Endothelial cell of umbilical vein (primary cell): ENCODE data around the gene SEC14L6. TPM values are rescaled to one million over a fixed set of nuclear protein-coding genes. Genes with fewer than 3 reads are reported as not detected.

Experiments used
- BruUV-seq: library from RNA; stranded (reverse); fragments of 400-500 nt; replicated peaks from 2 replicates; lab custom pipeline; 2021; lab: Mats Ljungman, UMichigan
- CTCF ChIA-PET: fragments of 300-600, 350-600 bp; sonication (Branson Sonifier 250); formaldehyde crosslinking; loops from one replicate; lab custom pipeline; 2021; ENCODE audit warnings: antibody characterized with exemption, inconsistent platforms; lab: Charles Lee
- POLR2A ChIA-PET: fragments of 300-600, 350-600 bp; sonication (Branson Sonifier 250); formaldehyde crosslinking; loops from one replicate; lab custom pipeline; 2021; ENCODE audit warnings: antibody characterized with exemption, inconsistent platforms; lab: Charles Lee
- DNase-seq: peaks from one replicate; pipeline ENCODE4 v3.0.0-alpha.2; 2011; ENCODE audit warnings: low read depth, low spot score
- FAIRE-seq: peaks from 2 replicates; lab custom pipeline; 2011; peaks lifted over from hg19 to GRCh38; lab: Jason Lieb, UNC
- H2AFZ ChIP-seq: 2 replicates; pipeline ENCODE4 v1.6.0; 2012; ENCODE audit warnings: low read depth, low read length, control low read depth, inconsistent platforms
- H3K27ac ChIP-seq: 2 replicates; pipeline ENCODE4 v1.5.1; 2011; ENCODE audit warnings: low read depth, mild to moderate bottlenecking, control low read depth, low read length, moderate library complexity; ENCODE audit not compliant: insufficient read depth
- H3K27me3 ChIP-seq, 2 experiments: 2 replicates each; pipeline versions ENCODE4 v1.6.0 to v1.6.1; 2011; ENCODE audit warnings: low read length in 2 of 2, mixed read lengths in 1 of 2; ENCODE audit not compliant: control insufficient read depth in 2 of 2, insufficient read depth in 2 of 2
- H3K36me3 ChIP-seq, 2 experiments: 2 replicates in 1 of 2; 3 replicates in 1 of 2; pipeline ENCODE4 v1.5.1; 2011; ENCODE audit warnings: low read length in 2 of 2, mild to moderate bottlenecking in 1 of 2, moderate library complexity in 1 of 2; ENCODE audit not compliant: control insufficient read depth in 2 of 2, insufficient read depth in 2 of 2; ENCODE audit errors: extremely low read depth in 1 of 2
- H3K4me1 ChIP-seq: 3 replicates; pipeline ENCODE4 v1.5.1; 2011; ENCODE audit warnings: mild to moderate bottlenecking, low read length; ENCODE audit not compliant: control insufficient read depth, insufficient read depth; ENCODE audit errors: extremely low read depth
- H3K4me2 ChIP-seq: 2 replicates; pipeline ENCODE4 v1.6.1; 2011; ENCODE audit warnings: low read length, control low read depth, mixed read lengths; ENCODE audit not compliant: insufficient read depth
- H3K4me3 ChIP-seq, 3 experiments: fragments of 200-600 bp in 1 of 3; sonication (generic), shearing (Covaris generic) in 1 of 3; replicated peaks in 1 of 3; 2 replicates each; pipeline ENCODE4 v1.5.1; 2011 to 2016; ENCODE audit warnings: control low read depth in 3 of 3, low read length in 3 of 3, mild to moderate bottlenecking in 2 of 3, inconsistent platforms in 1 of 3, low read depth in 1 of 3, moderate library complexity in 1 of 3; ENCODE audit not compliant: insufficient read depth in 1 of 3
- H3K79me2 ChIP-seq: 2 replicates; pipeline ENCODE4 v1.6.0; 2012; ENCODE audit warnings: low read length, inconsistent platforms; ENCODE audit not compliant: control insufficient read depth, insufficient read depth
- H3K9ac ChIP-seq: replicated peaks from 2 replicates; pipeline ENCODE3; 2011; ENCODE audit warnings: low read length, control low read depth; ENCODE audit not compliant: insufficient read depth; ENCODE audit errors: extremely low read depth
- H3K9me1 ChIP-seq: replicated peaks from 3 replicates; pipeline ENCODE4 v1.6.0; 2011; ENCODE audit warnings: mild to moderate bottlenecking, low read length; ENCODE audit not compliant: control insufficient read depth, insufficient read depth; ENCODE audit errors: extremely low read depth
- H3K9me3 ChIP-seq: replicated peaks from 2 replicates; pipeline ENCODE4 v1.5.1; 2012; ENCODE audit warnings: low read length, inconsistent platforms; ENCODE audit not compliant: control insufficient read depth, insufficient read depth
- H4K20me1 ChIP-seq: replicated peaks from 2 replicates; pipeline ENCODE3; 2011; ENCODE audit warnings: mild to moderate bottlenecking, low read length; ENCODE audit not compliant: control insufficient read depth, insufficient read depth; ENCODE audit errors: extremely low read depth
- EZH2 ChIP-seq: IDR thresholded peaks from 2 replicates; pipeline ENCODE4 v1.6.1; 2012; ENCODE audit warnings: borderline replicate concordance, low read depth, mild to moderate bottlenecking, moderate library complexity, low read length, inconsistent platforms; ENCODE audit not compliant: severe bottlenecking
- FOS ChIP-seq: IDR thresholded peaks from 2 replicates; pipeline ENCODE4 v1.6.1; 2011; ENCODE audit warnings: mild to moderate bottlenecking, low read length, moderate library complexity, borderline replicate concordance; ENCODE audit not compliant: insufficient read depth
- GATA2 ChIP-seq: IDR thresholded peaks from 2 replicates; pipeline ENCODE4 v1.7.0; 2011; ENCODE audit warnings: low read depth, mild to moderate bottlenecking, moderate library complexity, mixed read lengths, low read length; ENCODE audit not compliant: insufficient read length, insufficient read depth
- JUN ChIP-seq: IDR thresholded peaks from 2 replicates; pipeline ENCODE4 v1.6.1; 2011; ENCODE audit warnings: borderline replicate concordance, low read depth; ENCODE audit not compliant: insufficient read length, insufficient read depth
- MYC ChIP-seq: IDR thresholded peaks from one replicate; pipeline ENCODE4 v1.6.1; 2011; ENCODE audit warnings: mild to moderate bottlenecking, low read depth, low read length
- POLR2A ChIP-seq: IDR thresholded peaks from 2 replicates; pipeline ENCODE4 v1.6.1; 2012; ENCODE audit warnings: low read depth, mild to moderate bottlenecking, control low read depth, low read length
- POLR2AphosphoS5 ChIP-seq: IDR thresholded peaks from 2 replicates; pipeline ENCODE4 v1.6.1; 2012; ENCODE audit warnings: low read depth, mild to moderate bottlenecking, control low read depth, low read length, moderate library complexity; ENCODE audit not compliant: insufficient read depth
- dilution Hi-C: fragments of 300-500 bp; cut with MboI; formaldehyde crosslinking; loops from one replicate; pipeline ENCODE4 v1.15.0; 2019; ENCODE audit warnings: low sequenced_read_pairs; ENCODE audit not compliant: extremely low pct_ligation_motif_present
- intact Hi-C: fragments of 100-400 bp; cut with micrococcal nuclease; formaldehyde crosslinking; loops from one replicate; pipeline ENCODE4 v1.10.0; 2022
- polyA plus RNA-seq, 4 experiments: library from polyadenylated mRNA; depleted of rRNA in 3 of 4; stranded (reverse) in 3 of 4; unstranded in 1 of 4; fragments of >200 nt; gene quantifications; 2 replicates each; pipeline versions ENCODE4 v1.2.1 to v1.2.3, GENCODE V29; 2011 to 2012; ENCODE audit warnings: missing spikeins in 1 of 4
- total RNA-seq: library from RNA; stranded (reverse); gene quantifications from 2 replicates; pipeline ENCODE4 v1.2.3, GENCODE V29; 2021
- TF ChIP-seq, protein P1 (sequence below): IDR thresholded peaks from 2 replicates; pipeline ENCODE4 v1.6.1; 2011; ENCODE audit not compliant: insufficient read depth, insufficient read length
- TF ChIP-seq, protein P2 (sequence below), 2 donors: IDR thresholded peaks; 1 replicate in 1 of 2; 2 replicates in 1 of 2; pipeline ENCODE4 v1.5.1; 2011; ENCODE audit warnings: low read length in 2 of 2, mild to moderate bottlenecking in 2 of 2, moderate library complexity in 2 of 2, control low read depth in 1 of 2, inconsistent platforms in 1 of 2, low read depth in 1 of 2; ENCODE audit not compliant: insufficient read depth in 1 of 2; ENCODE audit errors: extremely low read depth in 1 of 2

SEC14L6 gene
- total and polyA plus RNA-seq, 2 donors (not counting 3 experiments of a cell fraction or from before 2014, with no cell fraction given): 0.04 to 0.15 TPM

DNA sequence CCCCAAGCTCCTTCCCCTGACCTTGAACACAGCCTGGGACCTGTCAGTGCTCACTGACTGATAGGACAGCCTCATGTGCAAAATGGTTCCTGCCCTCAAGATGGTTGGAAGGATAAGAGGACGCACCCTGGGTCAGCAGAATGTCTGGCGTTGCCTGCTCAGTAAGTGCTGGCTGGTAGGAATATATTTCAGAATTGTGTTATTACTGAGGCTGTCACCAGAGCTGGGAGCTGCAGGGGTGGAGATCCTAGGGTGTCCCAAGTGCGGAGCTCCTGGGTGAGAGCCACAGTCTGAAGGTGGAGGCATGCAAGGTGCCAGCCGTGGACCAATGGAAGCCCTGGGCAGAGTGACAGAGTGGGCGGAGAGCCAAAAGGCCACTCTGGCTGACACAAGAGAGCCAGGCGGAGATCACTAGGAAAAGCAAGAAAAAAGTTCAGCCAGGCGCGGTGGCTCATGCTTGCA is 40.0 kb downstream of the SEC14L6 start:
- peaks cover 13% of the 10 kb centered on the region in 2 experiments for H3K27me3 ChIP-seq
- H3K4me3 ChIP-seq: no peak overlapping the region
- DNase-seq (no peak), FAIRE-seq (no peak)
- intact Hi-C loops: no loop called here
- ChIA-PET CTCF (no interaction called here), POLR2A (no interaction called here)
- no peaks in the 10 kb centered on the region for H3K9me3 ChIP-seq
- H3K27ac ChIP-seq: no peak overlapping the region
- H3K9ac ChIP-seq: no peak overlapping the region
- no TSS peak for BruUV-seq
- dilution Hi-C loops: no loop called here
- H3K9me1 ChIP-seq: no peaks in the 10 kb centered on the region
- H3K4me2 ChIP-seq: no peak overlapping the region
- H2AFZ ChIP-seq: no peak overlapping the region
- TF ChIP-seq GATA2 (no peak), MYC (no peak), FOS (no peak), JUN (no peak), POLR2A (no peak), EZH2 (no peak), POLR2AphosphoS5 (no peak)
- TF ChIP-seq, protein P1, sequence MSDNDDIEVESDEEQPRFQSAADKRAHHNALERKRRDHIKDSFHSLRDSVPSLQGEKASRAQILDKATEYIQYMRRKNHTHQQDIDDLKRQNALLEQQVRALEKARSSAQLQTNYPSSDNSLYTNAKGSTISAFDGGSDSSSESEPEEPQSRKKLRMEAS: no peak
- TF ChIP-seq, protein P2, sequence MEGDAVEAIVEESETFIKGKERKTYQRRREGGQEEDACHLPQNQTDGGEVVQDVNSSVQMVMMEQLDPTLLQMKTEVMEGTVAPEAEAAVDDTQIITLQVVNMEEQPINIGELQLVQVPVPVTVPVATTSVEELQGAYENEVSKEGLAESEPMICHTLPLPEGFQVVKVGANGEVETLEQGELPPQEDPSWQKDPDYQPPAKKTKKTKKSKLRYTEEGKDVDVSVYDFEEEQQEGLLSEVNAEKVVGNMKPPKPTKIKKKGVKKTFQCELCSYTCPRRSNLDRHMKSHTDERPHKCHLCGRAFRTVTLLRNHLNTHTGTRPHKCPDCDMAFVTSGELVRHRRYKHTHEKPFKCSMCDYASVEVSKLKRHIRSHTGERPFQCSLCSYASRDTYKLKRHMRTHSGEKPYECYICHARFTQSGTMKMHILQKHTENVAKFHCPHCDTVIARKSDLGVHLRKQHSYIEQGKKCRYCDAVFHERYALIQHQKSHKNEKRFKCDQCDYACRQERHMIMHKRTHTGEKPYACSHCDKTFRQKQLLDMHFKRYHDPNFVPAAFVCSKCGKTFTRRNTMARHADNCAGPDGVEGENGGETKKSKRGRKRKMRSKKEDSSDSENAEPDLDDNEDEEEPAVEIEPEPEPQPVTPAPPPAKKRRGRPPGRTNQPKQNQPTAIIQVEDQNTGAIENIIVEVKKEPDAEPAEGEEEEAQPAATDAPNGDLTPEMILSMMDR (IDR thresholded peaks at IDR 0.05; ENCODE audit: extremely low read depth in 1 of 2, insufficient read depth in 1 of 2, low read depth in 1 of 2, low read length in 2 of 2): no peak
- H3K79me2 ChIP-seq: no peaks in the 10 kb centered on the region
- no peaks in the 10 kb centered on the region for H3K36me3 ChIP-seq
- H3K4me1 ChIP-seq: no peaks in the 10 kb centered on the region
- H4K20me1 ChIP-seq: no peaks in the 10 kb centered on the region
